ENCODE data around the gene RBSN. TPM values are rescaled to one million over a fixed set of nuclear protein-coding genes. Genes with fewer than 3 reads are reported as not detected.

The RBSN gene
- total and polyA plus RNA-seq, 9 donors = 17.3 to 27.0 (median 22.4) TPM

GRCh38 chr3:15032650-15033049 lies 66.3 kb downstream of the RBSN start:
- H3K9me3 ChIP-seq (replicated peaks; ENCODE audit: control insufficient read depth, low read depth, low read length) = no peaks in the 10 kb centered on the region
- 100% methylated on average over 1 of the region's 2 CpGs for WGBS (ENCODE audit: insufficient coverage)
- no peaks in the 10 kb centered on the region for H3K4me1 ChIP-seq (ENCODE audit: control insufficient read depth, insufficient read depth, low read length)
- H3K36me3 ChIP-seq (ENCODE audit: control insufficient read depth, insufficient read depth, low read length) = peaks cover 80% of the 10 kb centered on the region
- no peak overlapping the region for H3K27ac ChIP-seq (ENCODE audit: low read length)
- H3K27me3 ChIP-seq (ENCODE audit: control insufficient read depth, insufficient read depth, low read length) = no peaks in the 10 kb centered on the region
- DNase-seq = no peak
- no peak overlapping the region for H3K4me3 ChIP-seq (ENCODE audit: low read length)

DNA sequence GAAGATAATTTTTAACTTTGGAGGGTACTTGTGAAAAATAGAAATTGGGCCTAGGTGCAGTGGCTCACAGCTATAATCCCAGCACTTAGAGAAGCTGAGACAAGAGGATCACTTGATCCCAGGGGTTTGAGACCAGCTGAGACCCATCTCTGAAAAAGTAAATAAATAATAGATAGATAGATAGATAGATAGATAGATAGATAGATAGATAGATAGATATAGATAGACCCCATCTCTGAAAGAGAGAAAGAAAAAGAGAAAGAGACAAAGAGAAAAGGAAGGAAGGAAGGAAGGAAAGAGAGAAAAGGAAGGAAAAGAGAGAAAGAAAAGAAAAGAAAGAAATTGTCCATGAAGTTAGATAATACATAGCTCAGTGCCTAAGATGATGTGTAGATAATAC lies 69.3 kb downstream of the RBSN start:
- H3K27me3 ChIP-seq (ENCODE audit: control insufficient read depth, insufficient read depth, low read length) = no peaks in the 10 kb centered on the region
- no peak for DNase-seq
- H3K4me3 ChIP-seq (ENCODE audit: low read length) = no peak overlapping the region
- H3K9me3 ChIP-seq (replicated peaks; ENCODE audit: control insufficient read depth, low read depth, low read length) = no peaks in the 10 kb centered on the region
- H3K27ac ChIP-seq (ENCODE audit: low read length) = no peak overlapping the region
- no peaks in the 10 kb centered on the region for H3K4me1 ChIP-seq (ENCODE audit: control insufficient read depth, insufficient read depth, low read length)
- H3K36me3 ChIP-seq (ENCODE audit: control insufficient read depth, insufficient read depth, low read length) = peaks cover 74% of the 10 kb centered on the region

DNA sequence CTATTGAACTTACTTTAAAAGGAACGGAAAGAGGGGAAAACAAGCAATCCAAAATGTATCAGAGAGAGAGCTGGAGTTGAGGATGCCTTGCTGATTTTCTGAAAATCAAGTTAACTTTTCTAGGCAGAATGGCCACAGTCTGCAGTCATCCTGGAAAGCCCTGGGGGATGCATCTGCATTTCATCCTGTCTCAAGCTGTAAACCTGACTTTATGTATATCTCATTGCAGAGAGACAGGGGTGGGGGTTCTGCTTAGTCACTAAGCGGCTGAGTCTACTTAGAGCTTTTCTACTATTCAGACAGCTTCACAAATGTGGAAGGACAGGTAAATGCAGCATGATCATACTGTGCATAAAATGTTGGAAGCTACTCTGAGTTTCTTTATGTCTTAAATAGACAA lies 75.2 kb downstream of the RBSN start:
- Histone ChIP-seq H3K27me3 (ENCODE audit: control insufficient read depth, insufficient read depth, low read length) (no peaks in the 10 kb centered on the region), H3K4me3 (ENCODE audit: low read length) (no peak overlapping the region), H3K4me1 (ENCODE audit: control insufficient read depth, insufficient read depth, low read length) (no peaks in the 10 kb centered on the region), H3K9me3 (replicated peaks; ENCODE audit: control insufficient read depth, low read depth, low read length) (no peaks in the 10 kb centered on the region), H3K36me3 (ENCODE audit: control insufficient read depth, insufficient read depth, low read length) (peaks cover 67% of the 10 kb centered on the region), H3K27ac (ENCODE audit: low read length) (no peak overlapping the region)
- WGBS (ENCODE audit: insufficient coverage) = no CpG with 5 or more reads among the region's 2 CpGs
- no peak for DNase-seq

DNA sequence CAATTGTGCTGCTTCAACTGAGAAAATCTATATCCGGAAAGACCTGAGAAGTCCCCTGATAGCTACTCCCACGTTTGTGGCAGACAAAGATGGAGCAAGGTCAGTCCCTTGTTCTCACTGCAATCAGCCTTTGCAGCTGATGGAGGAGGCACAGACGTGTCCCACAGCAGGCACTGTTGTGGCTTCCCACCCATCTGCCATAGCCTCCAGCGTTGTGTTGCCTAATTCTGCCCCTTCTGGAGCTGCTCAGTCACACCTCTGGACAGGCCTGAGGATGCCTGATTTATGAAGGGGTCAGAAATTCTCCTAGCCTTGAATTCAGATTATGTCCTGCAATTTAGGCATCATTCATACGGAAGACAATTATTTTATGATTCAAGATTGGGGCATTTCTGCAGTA lies 75.7 kb downstream of the RBSN start:
- H3K27me3 ChIP-seq (ENCODE audit: control insufficient read depth, insufficient read depth, low read length) = no peaks in the 10 kb centered on the region
- no peaks in the 10 kb centered on the region for H3K4me1 ChIP-seq (ENCODE audit: control insufficient read depth, insufficient read depth, low read length)
- H3K36me3 ChIP-seq (ENCODE audit: control insufficient read depth, insufficient read depth, low read length) = peaks cover 62% of the 10 kb centered on the region
- H3K9me3 ChIP-seq (replicated peaks; ENCODE audit: control insufficient read depth, low read depth, low read length) = no peaks in the 10 kb centered on the region
- H3K27ac ChIP-seq (ENCODE audit: low read length) = no peak overlapping the region
- H3K4me3 ChIP-seq (ENCODE audit: low read length) = no peak overlapping the region
- DNase-seq = no peak
- WGBS (ENCODE audit: insufficient coverage) = 37% methylated on average over 3 of the region's 5 CpGs

Other genes with a start within 250 kb of the RBSN start
- gene NR2C2, start 151.6 kb downstream of the RBSN start, total RNA-seq = 25.9 TPM
- 10 to 100 TPM; 24.5 to 41.6 (median 30.4) TPM for gene NR2C2, start 151.6 kb downstream of the RBSN start, polyA plus RNA-seq (ENCODE audit: insufficient read depth in 1 of 8, insufficient read length in 8 of 8, low replicate concordance in 1 of 8)
- 30.2 TPM for gene MRPS25, start 33.8 kb downstream of the RBSN start, total RNA-seq
- 10 to 100 TPM; 35.3 to 64.5 (median 46.8) TPM for gene MRPS25, start 33.8 kb downstream of the RBSN start, polyA plus RNA-seq (ENCODE audit: insufficient read depth in 1 of 8, insufficient read length in 8 of 8, low replicate concordance in 1 of 8)
- 23.8 TPM for gene CAPN7, start 107.1 kb upstream of the RBSN start, total RNA-seq
- 10 to 100 TPM; 21.1 to 28.5 (median 23.0) TPM for gene CAPN7, start 107.1 kb upstream of the RBSN start, polyA plus RNA-seq (ENCODE audit: insufficient read depth in 1 of 8, insufficient read length in 8 of 8, low replicate concordance in 1 of 8)
- 23.7 TPM for gene SH3BP5, start 233.4 kb upstream of the RBSN start, total RNA-seq
- 10 to 100 TPM; 25.1 to 48.4 (median 34.3) TPM for gene SH3BP5, start 233.4 kb upstream of the RBSN start, polyA plus RNA-seq (ENCODE audit: insufficient read depth in 1 of 8, insufficient read length in 8 of 8, low replicate concordance in 1 of 8)